ENCODE measurements around the gene HMCES. TPM values are rescaled to one million over a fixed set of nuclear protein-coding genes. Genes with fewer than 3 reads are reported as not detected.

The HMCES gene
- total and polyA plus RNA-seq, 2 donors: 33.2 to 59.4 TPM

- H3K4me1 ChIP-seq (ENCODE audit: control insufficient read depth in 2 of 2, insufficient read depth in 2 of 2, low read length in 2 of 2): peaks cover 14 to 47% of the 10 kb centered on the region in 2 donors
- peak overlapping the region; percentile 86 to 94 for H3K27ac ChIP-seq (ENCODE audit: low read depth in 1 of 2, low read length in 1 of 2)
- H3K36me3 ChIP-seq (ENCODE audit: control insufficient read depth in 2 of 2, insufficient read depth in 2 of 2, low read length in 1 of 2): peaks cover 3 to 5% of the 10 kb centered on the region in 2 donors
- WGBS: under 1% methylated on average over 80 of the region's 80 CpGs
- peak in 3 of 9 donors; percentile 43 to 67 (median 50) for DNase-seq (ENCODE audit: low read depth in 6 of 9, low spot score in 9 of 9)
- no peaks in the 10 kb centered on the region for H3K27me3 ChIP-seq (ENCODE audit: control insufficient read depth in 2 of 2, insufficient read depth in 1 of 2, low read length in 1 of 2)
- no peaks in the 10 kb centered on the region for H3K9me3 ChIP-seq (ENCODE audit: control insufficient read depth in 2 of 2, insufficient read depth in 1 of 2, low read length in 1 of 2)
- peak overlapping the region; percentile 81 to 97 for H3K4me3 ChIP-seq (ENCODE audit: low read length in 2 of 2)
Observed at GRCh38 chr3:129315223-129315997, 36.7 kb downstream of the HMCES start.

GRCh38 chr3:129315998-129316247 is 37.3 kb downstream of the HMCES start:
- H3K4me3 ChIP-seq (ENCODE audit: low read length in 2 of 2): peak overlapping the region; percentile 81 to 97
- peaks cover 3 to 4% of the 10 kb centered on the region in 2 donors for H3K36me3 ChIP-seq (ENCODE audit: control insufficient read depth in 2 of 2, insufficient read depth in 2 of 2, low read length in 1 of 2)
- under 1% methylated on average over 34 of the region's 34 CpGs for WGBS
- H3K9me3 ChIP-seq (ENCODE audit: control insufficient read depth in 2 of 2, insufficient read depth in 1 of 2, low read length in 1 of 2): no peaks in the 10 kb centered on the region
- DNase-seq (ENCODE audit: low read depth in 6 of 9, low spot score in 9 of 9): no peak
- peaks cover 14 to 42% of the 10 kb centered on the region in 2 donors for H3K4me1 ChIP-seq (ENCODE audit: control insufficient read depth in 2 of 2, insufficient read depth in 2 of 2, low read length in 2 of 2)
- H3K27me3 ChIP-seq (ENCODE audit: control insufficient read depth in 2 of 2, insufficient read depth in 1 of 2, low read length in 1 of 2): no peaks in the 10 kb centered on the region
- H3K27ac ChIP-seq (ENCODE audit: low read depth in 1 of 2, low read length in 1 of 2): peak overlapping the region; percentile 86 to 94

- H3K9me3 ChIP-seq (ENCODE audit: control insufficient read depth in 2 of 2, insufficient read depth in 1 of 2, low read length in 1 of 2): no peaks in the 10 kb centered on the region
- peaks cover 3% of the 10 kb centered on the region in 2 donors for H3K36me3 ChIP-seq (ENCODE audit: control insufficient read depth in 2 of 2, insufficient read depth in 2 of 2, low read length in 1 of 2)
- H3K4me3 ChIP-seq (ENCODE audit: low read length in 2 of 2): peak overlapping the region; percentile 81 to 97
- no peaks in the 10 kb centered on the region for H3K27me3 ChIP-seq (ENCODE audit: control insufficient read depth in 2 of 2, insufficient read depth in 1 of 2, low read length in 1 of 2)
- DNase-seq (ENCODE audit: low read depth in 6 of 9, low spot score in 9 of 9): peak; percentile 70 to 97 (median 89)
- under 1% methylated on average over 65 of the region's 65 CpGs for WGBS
- H3K27ac ChIP-seq (ENCODE audit: low read depth in 1 of 2, low read length in 1 of 2): peak overlapping the region; percentile 86 to 94
- H3K4me1 ChIP-seq (ENCODE audit: control insufficient read depth in 2 of 2, insufficient read depth in 2 of 2, low read length in 2 of 2): peaks cover 14 to 39% of the 10 kb centered on the region in 2 donors
Observed at GRCh38 chr3:129316248-129317013, 37.8 kb downstream of the HMCES start.

- Histone ChIP-seq H3K27me3 (ENCODE audit: control insufficient read depth in 2 of 2, insufficient read depth in 1 of 2, low read length in 1 of 2) (no peaks in the 10 kb centered on the region), H3K4me3 (ENCODE audit: low read length in 2 of 2) (peak overlapping the region; percentile 81 to 97), H3K36me3 (ENCODE audit: control insufficient read depth in 2 of 2, insufficient read depth in 2 of 2, low read length in 1 of 2) (peaks cover 3% of the 10 kb centered on the region in 2 donors), H3K27ac (ENCODE audit: low read depth in 1 of 2, low read length in 1 of 2) (peak overlapping the region; percentile 86 to 94), H3K4me1 (ENCODE audit: control insufficient read depth in 2 of 2, insufficient read depth in 2 of 2, low read length in 2 of 2) (peaks cover 14 to 35% of the 10 kb centered on the region in 2 donors), H3K9me3 (ENCODE audit: control insufficient read depth in 2 of 2, insufficient read depth in 1 of 2, low read length in 1 of 2) (no peaks in the 10 kb centered on the region)
- DNase-seq (ENCODE audit: low read depth in 6 of 9, low spot score in 9 of 9): no peak
- 45% methylated on average over 15 of the region's 15 CpGs for WGBS
Observed at GRCh38 chr3:129317014-129317771, 38.5 kb downstream of the HMCES start.

- peak overlapping the region in 1 of 2 donors; percentile 60 for H3K27ac ChIP-seq (ENCODE audit: low read depth in 1 of 2, low read length in 1 of 2)
- WGBS: 35% methylated on average over 5 of the region's 5 CpGs
- peak in 2 of 9 donors; percentile 49 to 68 for DNase-seq (ENCODE audit: low read depth in 6 of 9, low spot score in 9 of 9)
- H3K9me3 ChIP-seq (ENCODE audit: control insufficient read depth in 2 of 2, insufficient read depth in 1 of 2, low read length in 1 of 2): no peaks in the 10 kb centered on the region
- peaks cover 14 to 35% of the 10 kb centered on the region in 2 donors for H3K4me1 ChIP-seq (ENCODE audit: control insufficient read depth in 2 of 2, insufficient read depth in 2 of 2, low read length in 2 of 2)
- H3K36me3 ChIP-seq (ENCODE audit: control insufficient read depth in 2 of 2, insufficient read depth in 2 of 2, low read length in 1 of 2): peaks cover 2 to 3% of the 10 kb centered on the region in 2 donors
- H3K4me3 ChIP-seq (ENCODE audit: low read length in 2 of 2): peak overlapping the region in 1 of 2 donors; percentile 11
- H3K27me3 ChIP-seq (ENCODE audit: control insufficient read depth in 2 of 2, insufficient read depth in 1 of 2, low read length in 1 of 2): no peaks in the 10 kb centered on the region
Observed at GRCh38 chr3:129317848-129318247, 39.2 kb downstream of the HMCES start.

- WGBS: over 99% methylated on average over 15 of the region's 15 CpGs
- Histone ChIP-seq H3K27ac (ENCODE audit: low read depth in 1 of 2, low read length in 1 of 2) (no peak overlapping the region), H3K4me3 (ENCODE audit: low read length in 2 of 2) (no peak overlapping the region), H3K27me3 (ENCODE audit: control insufficient read depth in 2 of 2, insufficient read depth in 1 of 2, low read length in 1 of 2) (no peaks in the 10 kb centered on the region), H3K36me3 (ENCODE audit: control insufficient read depth in 2 of 2, insufficient read depth in 2 of 2, low read length in 1 of 2) (peaks cover 0 to 7% of the 10 kb centered on the region in 2 donors), H3K9me3 (ENCODE audit: control insufficient read depth in 2 of 2, insufficient read depth in 1 of 2, low read length in 1 of 2) (no peaks in the 10 kb centered on the region), H3K4me1 (ENCODE audit: control insufficient read depth in 2 of 2, insufficient read depth in 2 of 2, low read length in 2 of 2) (peaks cover 14 to 25% of the 10 kb centered on the region in 2 donors)
- no peak for DNase-seq (ENCODE audit: low read depth in 6 of 9, low spot score in 9 of 9)
Observed at GRCh38 chr3:129318921-129319320, 40.3 kb downstream of the HMCES start.

GRCh38 chr3:129320261-129320660 is 41.6 kb downstream of the HMCES start:
- Histone ChIP-seq H3K36me3 (ENCODE audit: control insufficient read depth in 2 of 2, insufficient read depth in 2 of 2, low read length in 1 of 2) (peaks cover 0 to 7% of the 10 kb centered on the region in 2 donors), H3K4me3 (ENCODE audit: low read length in 2 of 2) (no peak overlapping the region), H3K9me3 (ENCODE audit: control insufficient read depth in 2 of 2, insufficient read depth in 1 of 2, low read length in 1 of 2) (no peaks in the 10 kb centered on the region), H3K4me1 (ENCODE audit: control insufficient read depth in 2 of 2, insufficient read depth in 2 of 2, low read length in 2 of 2) (peaks cover 14 to 17% of the 10 kb centered on the region in 2 donors), H3K27me3 (ENCODE audit: control insufficient read depth in 2 of 2, insufficient read depth in 1 of 2, low read length in 1 of 2) (no peaks in the 10 kb centered on the region), H3K27ac (ENCODE audit: low read depth in 1 of 2, low read length in 1 of 2) (no peak overlapping the region)
- WGBS: 97% methylated on average over 8 of the region's 8 CpGs
- DNase-seq (ENCODE audit: low read depth in 6 of 9, low spot score in 9 of 9): no peak

- H3K27ac ChIP-seq (ENCODE audit: low read depth in 1 of 2, low read length in 1 of 2): no peak overlapping the region
- peaks cover 0 to 7% of the 10 kb centered on the region in 2 donors for H3K36me3 ChIP-seq (ENCODE audit: control insufficient read depth in 2 of 2, insufficient read depth in 2 of 2, low read length in 1 of 2)
- DNase-seq (ENCODE audit: low read depth in 6 of 9, low spot score in 9 of 9): no peak
- no peaks in the 10 kb centered on the region for H3K27me3 ChIP-seq (ENCODE audit: control insufficient read depth in 2 of 2, insufficient read depth in 1 of 2, low read length in 1 of 2)
- 97% methylated on average over 7 of the region's 7 CpGs for WGBS
- peaks cover 14 to 17% of the 10 kb centered on the region in 2 donors for H3K4me1 ChIP-seq (ENCODE audit: control insufficient read depth in 2 of 2, insufficient read depth in 2 of 2, low read length in 2 of 2)
- no peak overlapping the region for H3K4me3 ChIP-seq (ENCODE audit: low read length in 2 of 2)
- no peaks in the 10 kb centered on the region for H3K9me3 ChIP-seq (ENCODE audit: control insufficient read depth in 2 of 2, insufficient read depth in 1 of 2, low read length in 1 of 2)
Observed at GRCh38 chr3:129320825-129321487, 42.3 kb downstream of the HMCES start.
